Tibial nerve (tissue), 3 donors: ENCODE results near the gene CDCA3.

Experiments
- POLR2A ChIP-seq, 2 donors: fragments of 450-650 bp; IDR thresholded peaks; one replicate each; pipeline ENCODE4 v1.6.1; 2017; ENCODE audit warnings: antibody characterized with exemption in 2 of 2, mild to moderate bottlenecking in 2 of 2, moderate library complexity in 2 of 2
- TF ChIP-seq, protein P1 (sequence below), 5 experiments: fragments of 200-600 bp in 3 of 5; fragments of 450-650 bp in 2 of 5; sonication (generic) in 3 of 5; IDR thresholded peaks; one replicate each; pipeline ENCODE4 v1.5.1; 2016 to 2019; ENCODE audit warnings: antibody characterized with exemption in 5 of 5, mild to moderate bottlenecking in 3 of 5, moderate library complexity in 2 of 5

GRCh38 chr12:6818645-6819044 lies 32.4 kb downstream of the CDCA3 start:
- TF ChIP-seq, protein P1, sequence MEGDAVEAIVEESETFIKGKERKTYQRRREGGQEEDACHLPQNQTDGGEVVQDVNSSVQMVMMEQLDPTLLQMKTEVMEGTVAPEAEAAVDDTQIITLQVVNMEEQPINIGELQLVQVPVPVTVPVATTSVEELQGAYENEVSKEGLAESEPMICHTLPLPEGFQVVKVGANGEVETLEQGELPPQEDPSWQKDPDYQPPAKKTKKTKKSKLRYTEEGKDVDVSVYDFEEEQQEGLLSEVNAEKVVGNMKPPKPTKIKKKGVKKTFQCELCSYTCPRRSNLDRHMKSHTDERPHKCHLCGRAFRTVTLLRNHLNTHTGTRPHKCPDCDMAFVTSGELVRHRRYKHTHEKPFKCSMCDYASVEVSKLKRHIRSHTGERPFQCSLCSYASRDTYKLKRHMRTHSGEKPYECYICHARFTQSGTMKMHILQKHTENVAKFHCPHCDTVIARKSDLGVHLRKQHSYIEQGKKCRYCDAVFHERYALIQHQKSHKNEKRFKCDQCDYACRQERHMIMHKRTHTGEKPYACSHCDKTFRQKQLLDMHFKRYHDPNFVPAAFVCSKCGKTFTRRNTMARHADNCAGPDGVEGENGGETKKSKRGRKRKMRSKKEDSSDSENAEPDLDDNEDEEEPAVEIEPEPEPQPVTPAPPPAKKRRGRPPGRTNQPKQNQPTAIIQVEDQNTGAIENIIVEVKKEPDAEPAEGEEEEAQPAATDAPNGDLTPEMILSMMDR (IDR thresholded peaks at IDR 0.05) = no peak
- no peak for TF ChIP-seq POLR2A (IDR thresholded peaks at IDR 0.05)
